ENCODE measurements around the gene QKI. TPM values are rescaled to one million over a fixed set of nuclear protein-coding genes. Genes with fewer than 3 reads are reported as not detected.

Gene QKI
- polyA plus RNA-seq, 2 donors, result 5.6 to 15.1 TPM

- no peaks in the 10 kb centered on the region for H3K36me3 ChIP-seq (ENCODE audit: control insufficient read depth in 2 of 2, insufficient read depth in 2 of 2, low read length in 1 of 2)
- no peak overlapping the region for H3K27ac ChIP-seq (ENCODE audit: low read depth in 2 of 2, low read length in 1 of 2)
- WGBS, 2 donors, result 95% methylated on average over 3 of the region's 3 CpGs
These were observed 132.8 kb downstream of the QKI start for GRCh38 chr6:163547287-163547686.

GRCh38 chr6:163548624-163549023 lies 134.1 kb downstream of the QKI start:
- no peaks in the 10 kb centered on the region for H3K9me3 ChIP-seq (ENCODE audit: control insufficient read depth in 2 of 2, insufficient read depth in 1 of 2, low read depth in 1 of 2, low read length in 1 of 2)
- no peaks in the 10 kb centered on the region for H3K4me1 ChIP-seq (ENCODE audit: control insufficient read depth in 2 of 2, insufficient read depth in 2 of 2, low read length in 1 of 2)
- H3K4me3 ChIP-seq (ENCODE audit: low read depth in 1 of 2, low read length in 2 of 2), result no peak overlapping the region
- WGBS, 2 donors, result 93 to 96% methylated on average over 3 of the region's 3 CpGs
- H3K27ac ChIP-seq (ENCODE audit: low read depth in 2 of 2, low read length in 1 of 2), result no peak overlapping the region
- no peaks in the 10 kb centered on the region for H3K36me3 ChIP-seq (ENCODE audit: control insufficient read depth in 2 of 2, insufficient read depth in 2 of 2, low read length in 1 of 2)
- no peaks in the 10 kb centered on the region for H3K27me3 ChIP-seq (ENCODE audit: control insufficient read depth in 1 of 2, insufficient read depth in 2 of 2, low read length in 2 of 2)

More at GRCh38 chr6:163547287-163547686, 132.8 kb downstream of the QKI start:
- Histone ChIP-seq H3K27me3 (ENCODE audit: control insufficient read depth in 1 of 2, insufficient read depth in 2 of 2, low read length in 2 of 2) (no peaks in the 10 kb centered on the region), H3K4me3 (ENCODE audit: low read depth in 1 of 2, low read length in 2 of 2) (no peak overlapping the region), H3K4me1 (ENCODE audit: control insufficient read depth in 2 of 2, insufficient read depth in 2 of 2, low read length in 1 of 2) (no peaks in the 10 kb centered on the region), H3K9me3 (ENCODE audit: control insufficient read depth in 2 of 2, insufficient read depth in 1 of 2, low read depth in 1 of 2, low read length in 1 of 2) (no peaks in the 10 kb centered on the region)

- Histone ChIP-seq H3K4me1 (ENCODE audit: control insufficient read depth in 2 of 2, insufficient read depth in 2 of 2, low read length in 1 of 2) (no peaks in the 10 kb centered on the region), H3K36me3 (ENCODE audit: control insufficient read depth in 2 of 2, insufficient read depth in 2 of 2, low read length in 1 of 2) (peaks cover 0 to 3% of the 10 kb centered on the region in 2 donors), H3K9me3 (ENCODE audit: control insufficient read depth in 2 of 2, insufficient read depth in 1 of 2, low read depth in 1 of 2, low read length in 1 of 2) (no peaks in the 10 kb centered on the region), H3K27me3 (ENCODE audit: control insufficient read depth in 1 of 2, insufficient read depth in 2 of 2, low read length in 2 of 2) (no peaks in the 10 kb centered on the region), H3K27ac (ENCODE audit: low read depth in 2 of 2, low read length in 1 of 2) (no peak overlapping the region), H3K4me3 (ENCODE audit: low read depth in 1 of 2, low read length in 2 of 2) (no peak overlapping the region)
- 87 to 91% methylated on average over 4 of the region's 4 CpGs for WGBS, 2 donors
These were observed 139.5 kb downstream of the QKI start for GRCh38 chr6:163554032-163554431.

- H3K27ac ChIP-seq (ENCODE audit: low read depth in 2 of 2, low read length in 1 of 2), result no peak overlapping the region
- 80 to 85% methylated on average over 4 of the region's 4 CpGs for WGBS, 2 donors
- no peaks in the 10 kb centered on the region for H3K4me1 ChIP-seq (ENCODE audit: control insufficient read depth in 2 of 2, insufficient read depth in 2 of 2, low read length in 1 of 2)
- H3K4me3 ChIP-seq (ENCODE audit: low read depth in 1 of 2, low read length in 2 of 2), result no peak overlapping the region
- H3K36me3 ChIP-seq (ENCODE audit: control insufficient read depth in 2 of 2, insufficient read depth in 2 of 2, low read length in 1 of 2), result peaks cover 0 to 3% of the 10 kb centered on the region in 2 donors
- no peaks in the 10 kb centered on the region for H3K9me3 ChIP-seq (ENCODE audit: control insufficient read depth in 2 of 2, insufficient read depth in 1 of 2, low read depth in 1 of 2, low read length in 1 of 2)
- H3K27me3 ChIP-seq (ENCODE audit: control insufficient read depth in 1 of 2, insufficient read depth in 2 of 2, low read length in 2 of 2), result no peaks in the 10 kb centered on the region
These were observed 140.1 kb downstream of the QKI start for GRCh38 chr6:163554663-163555062.

- Histone ChIP-seq H3K36me3 (ENCODE audit: control insufficient read depth in 2 of 2, insufficient read depth in 2 of 2, low read length in 1 of 2) (peaks cover 2 to 5% of the 10 kb centered on the region in 2 donors), H3K4me3 (ENCODE audit: low read depth in 1 of 2, low read length in 2 of 2) (no peak overlapping the region), H3K4me1 (ENCODE audit: control insufficient read depth in 2 of 2, insufficient read depth in 2 of 2, low read length in 1 of 2) (no peaks in the 10 kb centered on the region), H3K27me3 (ENCODE audit: control insufficient read depth in 1 of 2, insufficient read depth in 2 of 2, low read length in 2 of 2) (no peaks in the 10 kb centered on the region), H3K27ac (ENCODE audit: low read depth in 2 of 2, low read length in 1 of 2) (no peak overlapping the region), H3K9me3 (ENCODE audit: control insufficient read depth in 2 of 2, insufficient read depth in 1 of 2, low read depth in 1 of 2, low read length in 1 of 2) (no peaks in the 10 kb centered on the region)
- WGBS, 2 donors, result 58 to 62% methylated on average over 3 of the region's 3 CpGs
These were observed 145.1 kb downstream of the QKI start for GRCh38 chr6:163559661-163560060.

GRCh38 chr6:163563318-163563717 lies 148.8 kb downstream of the QKI start:
- H3K36me3 ChIP-seq (ENCODE audit: control insufficient read depth in 2 of 2, insufficient read depth in 2 of 2, low read length in 1 of 2), result peaks cover 2 to 5% of the 10 kb centered on the region in 2 donors
- WGBS, 2 donors, result 91% methylated on average over 8 of the region's 8 CpGs
- no peak overlapping the region for H3K27ac ChIP-seq (ENCODE audit: low read depth in 2 of 2, low read length in 1 of 2)
- H3K4me3 ChIP-seq (ENCODE audit: low read depth in 1 of 2, low read length in 2 of 2), result no peak overlapping the region
- no peaks in the 10 kb centered on the region for H3K27me3 ChIP-seq (ENCODE audit: control insufficient read depth in 1 of 2, insufficient read depth in 2 of 2, low read length in 2 of 2)
- no peaks in the 10 kb centered on the region for H3K4me1 ChIP-seq (ENCODE audit: control insufficient read depth in 2 of 2, insufficient read depth in 2 of 2, low read length in 1 of 2)
- H3K9me3 ChIP-seq (ENCODE audit: control insufficient read depth in 2 of 2, insufficient read depth in 1 of 2, low read depth in 1 of 2, low read length in 1 of 2), result no peaks in the 10 kb centered on the region

- no peaks in the 10 kb centered on the region for H3K4me1 ChIP-seq (ENCODE audit: control insufficient read depth in 2 of 2, insufficient read depth in 2 of 2, low read length in 1 of 2)
- H3K4me3 ChIP-seq (ENCODE audit: low read depth in 1 of 2, low read length in 2 of 2), result no peak overlapping the region
- H3K36me3 ChIP-seq (ENCODE audit: control insufficient read depth in 2 of 2, insufficient read depth in 2 of 2, low read length in 1 of 2), result peaks cover 2% of the 10 kb centered on the region in 2 donors
- WGBS, 2 donors, result 69 to 78% methylated on average over 3 of the region's 3 CpGs
- no peak overlapping the region for H3K27ac ChIP-seq (ENCODE audit: low read depth in 2 of 2, low read length in 1 of 2)
- no peaks in the 10 kb centered on the region for H3K27me3 ChIP-seq (ENCODE audit: control insufficient read depth in 1 of 2, insufficient read depth in 2 of 2, low read length in 2 of 2)
- H3K9me3 ChIP-seq (ENCODE audit: control insufficient read depth in 2 of 2, insufficient read depth in 1 of 2, low read depth in 1 of 2, low read length in 1 of 2), result no peaks in the 10 kb centered on the region
These were observed 150.0 kb downstream of the QKI start for GRCh38 chr6:163564534-163564933.

- Histone ChIP-seq H3K4me3 (ENCODE audit: low read depth in 1 of 2, low read length in 2 of 2) (no peak overlapping the region), H3K36me3 (ENCODE audit: control insufficient read depth in 2 of 2, insufficient read depth in 2 of 2, low read length in 1 of 2) (peaks cover 2% of the 10 kb centered on the region in 2 donors), H3K4me1 (ENCODE audit: control insufficient read depth in 2 of 2, insufficient read depth in 2 of 2, low read length in 1 of 2) (no peaks in the 10 kb centered on the region), H3K27me3 (ENCODE audit: control insufficient read depth in 1 of 2, insufficient read depth in 2 of 2, low read length in 2 of 2) (no peaks in the 10 kb centered on the region), H3K27ac (ENCODE audit: low read depth in 2 of 2, low read length in 1 of 2) (no peak overlapping the region), H3K9me3 (ENCODE audit: control insufficient read depth in 2 of 2, insufficient read depth in 1 of 2, low read depth in 1 of 2, low read length in 1 of 2) (no peaks in the 10 kb centered on the region)
- WGBS, 2 donors, result 55 to 65% methylated on average over 4 of the region's 4 CpGs
These were observed 150.6 kb downstream of the QKI start for GRCh38 chr6:163565140-163565539.

GRCh38 chr6:163566056-163566455 lies 151.5 kb downstream of the QKI start:
- peaks cover 2 to 6% of the 10 kb centered on the region in 2 donors for H3K36me3 ChIP-seq (ENCODE audit: control insufficient read depth in 2 of 2, insufficient read depth in 2 of 2, low read length in 1 of 2)
- 71 to 77% methylated on average over 1 of the region's 1 CpG for WGBS, 2 donors
- H3K9me3 ChIP-seq (ENCODE audit: control insufficient read depth in 2 of 2, insufficient read depth in 1 of 2, low read depth in 1 of 2, low read length in 1 of 2), result no peaks in the 10 kb centered on the region
- no peaks in the 10 kb centered on the region for H3K27me3 ChIP-seq (ENCODE audit: control insufficient read depth in 1 of 2, insufficient read depth in 2 of 2, low read length in 2 of 2)
- H3K4me1 ChIP-seq (ENCODE audit: control insufficient read depth in 2 of 2, insufficient read depth in 2 of 2, low read length in 1 of 2), result no peaks in the 10 kb centered on the region
- H3K27ac ChIP-seq (ENCODE audit: low read depth in 2 of 2, low read length in 1 of 2), result no peak overlapping the region
- H3K4me3 ChIP-seq (ENCODE audit: low read depth in 1 of 2, low read length in 2 of 2), result no peak overlapping the region

GRCh38 chr6:163568275-163568674 lies 153.8 kb downstream of the QKI start:
- H3K4me1 ChIP-seq (ENCODE audit: control insufficient read depth in 2 of 2, insufficient read depth in 2 of 2, low read length in 1 of 2), result no peaks in the 10 kb centered on the region
- no peak overlapping the region for H3K4me3 ChIP-seq (ENCODE audit: low read depth in 1 of 2, low read length in 2 of 2)
- no peaks in the 10 kb centered on the region for H3K27me3 ChIP-seq (ENCODE audit: control insufficient read depth in 1 of 2, insufficient read depth in 2 of 2, low read length in 2 of 2)
- no peaks in the 10 kb centered on the region for H3K9me3 ChIP-seq (ENCODE audit: control insufficient read depth in 2 of 2, insufficient read depth in 1 of 2, low read depth in 1 of 2, low read length in 1 of 2)
- 96 to 97% methylated on average over 4 of the region's 4 CpGs for WGBS, 2 donors
- no peak overlapping the region for H3K27ac ChIP-seq (ENCODE audit: low read depth in 2 of 2, low read length in 1 of 2)
- H3K36me3 ChIP-seq (ENCODE audit: control insufficient read depth in 2 of 2, insufficient read depth in 2 of 2, low read length in 1 of 2), result peaks cover 2 to 6% of the 10 kb centered on the region in 2 donors

Data from esophagus (tissue), 2 donors.